WERI-Rb-1 (cell line): ENCODE measurements around the gene ANGPTL2.

ENCODE experiments used
- DNase-seq: peaks from one replicate; pipeline ENCODE4 v3.0.0-alpha.2; 2020
- H3K27ac ChIP-seq: fragments of 250-450 bp; sonication (Bioruptor Pico); 2 replicates; pipeline ENCODE4 v1.5.1; 2020; ENCODE audit warnings: mild to moderate bottlenecking, moderate library complexity
- H3K27me3 ChIP-seq: fragments of 250-450 bp; sonication (Bioruptor Pico); 2 replicates; pipeline ENCODE4 v1.5.1; 2021; ENCODE audit warnings: mild to moderate bottlenecking, low read depth, moderate library complexity; ENCODE audit not compliant: insufficient read depth, severe bottlenecking
- H3K36me3 ChIP-seq: fragments of 250-450 bp; sonication (Bioruptor Pico); 2 replicates; pipeline ENCODE4 v1.5.1; 2020; ENCODE audit warnings: mild to moderate bottlenecking, moderate library complexity
- H3K4me3 ChIP-seq: 2 replicates; pipeline ENCODE4 v1.5.1; 2011; ENCODE audit warnings: low read depth, mild to moderate bottlenecking, control low read depth, low read length
- H3K9me3 ChIP-seq: fragments of 250-450 bp; sonication (Bioruptor Pico); 2 replicates; pipeline ENCODE4 v1.5.1; 2021; ENCODE audit warnings: mild to moderate bottlenecking, moderate library complexity; ENCODE audit not compliant: severe bottlenecking
- TF ChIP-seq, protein P1 (sequence below): IDR thresholded peaks from 2 replicates; pipeline ENCODE4 v1.5.1; 2011; ENCODE audit warnings: low read depth, mild to moderate bottlenecking, control low read depth, inconsistent platforms, low read length

ANGPTL2 gene

DNA sequence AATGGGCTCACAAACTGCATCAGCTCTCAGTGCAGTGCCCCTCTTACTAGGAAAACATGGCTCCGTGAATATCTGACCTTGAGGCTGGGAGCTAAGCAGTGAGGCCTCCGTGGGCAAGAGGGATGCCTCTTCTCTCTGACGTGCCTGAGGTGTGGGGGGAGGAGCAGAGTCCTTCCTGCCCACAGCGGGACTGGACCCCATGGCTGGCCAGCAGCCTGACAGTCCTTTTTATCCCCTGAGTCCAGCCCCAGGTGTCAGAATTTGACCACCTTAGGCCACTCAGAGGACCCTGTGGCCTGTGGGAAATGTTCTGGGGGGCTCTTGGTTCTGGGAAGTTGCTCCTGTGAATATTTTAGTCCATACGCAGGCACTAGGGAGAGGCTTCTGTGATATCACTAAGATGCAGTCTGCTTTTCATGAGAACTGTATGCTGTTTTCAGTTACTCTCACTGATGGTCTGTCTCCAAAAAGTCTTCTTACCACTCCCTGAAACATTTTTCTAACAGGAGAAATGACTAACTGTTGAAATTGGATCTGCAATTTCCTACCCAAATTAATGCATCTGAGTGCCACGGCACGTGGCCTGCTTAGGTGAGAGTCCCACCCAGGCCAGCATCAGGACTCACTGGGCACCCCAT is 23.4 kb downstream of the ANGPTL2 start:
- TF ChIP-seq, protein P1, sequence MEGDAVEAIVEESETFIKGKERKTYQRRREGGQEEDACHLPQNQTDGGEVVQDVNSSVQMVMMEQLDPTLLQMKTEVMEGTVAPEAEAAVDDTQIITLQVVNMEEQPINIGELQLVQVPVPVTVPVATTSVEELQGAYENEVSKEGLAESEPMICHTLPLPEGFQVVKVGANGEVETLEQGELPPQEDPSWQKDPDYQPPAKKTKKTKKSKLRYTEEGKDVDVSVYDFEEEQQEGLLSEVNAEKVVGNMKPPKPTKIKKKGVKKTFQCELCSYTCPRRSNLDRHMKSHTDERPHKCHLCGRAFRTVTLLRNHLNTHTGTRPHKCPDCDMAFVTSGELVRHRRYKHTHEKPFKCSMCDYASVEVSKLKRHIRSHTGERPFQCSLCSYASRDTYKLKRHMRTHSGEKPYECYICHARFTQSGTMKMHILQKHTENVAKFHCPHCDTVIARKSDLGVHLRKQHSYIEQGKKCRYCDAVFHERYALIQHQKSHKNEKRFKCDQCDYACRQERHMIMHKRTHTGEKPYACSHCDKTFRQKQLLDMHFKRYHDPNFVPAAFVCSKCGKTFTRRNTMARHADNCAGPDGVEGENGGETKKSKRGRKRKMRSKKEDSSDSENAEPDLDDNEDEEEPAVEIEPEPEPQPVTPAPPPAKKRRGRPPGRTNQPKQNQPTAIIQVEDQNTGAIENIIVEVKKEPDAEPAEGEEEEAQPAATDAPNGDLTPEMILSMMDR, result no peak
- Histone ChIP-seq H3K27me3 (no peaks in the 10 kb centered on the region), H3K27ac (no peak overlapping the region), H3K36me3 (no peaks in the 10 kb centered on the region; the same call in 1 of the 2 replicates), H3K4me3 (no peak overlapping the region), H3K9me3 (no peaks in the 10 kb centered on the region)
- no peak for DNase-seq

DNA sequence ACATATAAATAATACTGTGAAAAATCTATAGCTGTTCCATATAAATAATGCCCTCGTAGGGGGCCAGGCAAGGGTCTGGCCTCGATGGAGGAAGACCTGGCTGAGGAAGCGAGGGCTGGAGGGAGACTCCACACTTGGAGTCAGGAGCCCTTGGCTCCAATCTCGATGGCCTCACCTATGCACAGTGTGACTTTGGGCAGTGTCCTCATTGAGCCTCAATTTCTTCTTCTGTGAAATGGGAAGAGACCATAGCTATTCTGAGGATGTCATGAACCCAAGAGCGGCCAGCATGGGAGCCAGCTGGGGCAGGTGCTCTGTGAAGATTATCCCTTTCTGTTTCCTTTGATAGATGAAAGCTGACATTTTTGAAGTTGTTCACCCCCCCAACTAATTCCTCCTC is 24.8 kb downstream of the ANGPTL2 start:
- TF ChIP-seq, protein P1, result no peak
- H3K36me3 ChIP-seq, result no peaks in the 10 kb centered on the region; the same call in 1 of the 2 replicates
- no peak overlapping the region for H3K27ac ChIP-seq
- no peaks in the 10 kb centered on the region for H3K27me3 ChIP-seq
- no peak overlapping the region for H3K4me3 ChIP-seq
- no peaks in the 10 kb centered on the region for H3K9me3 ChIP-seq
- no peak for DNase-seq

GRCh38 chr9:127096208-127096607 is 26.2 kb downstream of the ANGPTL2 start:
- no peak for DNase-seq
- H3K36me3 ChIP-seq, result no peaks in the 10 kb centered on the region; the same call in 1 of the 2 replicates
- TF ChIP-seq, protein P1, result no peak
- no peak overlapping the region for H3K4me3 ChIP-seq
- no peaks in the 10 kb centered on the region for H3K9me3 ChIP-seq
- H3K27me3 ChIP-seq, result no peaks in the 10 kb centered on the region
- H3K27ac ChIP-seq, result no peak overlapping the region

- Histone ChIP-seq H3K9me3 (no peaks in the 10 kb centered on the region), H3K36me3 (no peaks in the 10 kb centered on the region; the same call in 1 of the 2 replicates), H3K27me3 (no peaks in the 10 kb centered on the region), H3K4me3 (no peak overlapping the region), H3K27ac (no peak overlapping the region)
- TF ChIP-seq, protein P1, result no peak
- DNase-seq, result no peak
Measured at GRCh38 chr9:127095411-127095810, 27.0 kb downstream of the ANGPTL2 start.

- Histone ChIP-seq H3K36me3 (no peaks in the 10 kb centered on the region; the same call in 1 of the 2 replicates), H3K27ac (no peak overlapping the region), H3K9me3 (no peaks in the 10 kb centered on the region), H3K4me3 (no peak overlapping the region), H3K27me3 (no peaks in the 10 kb centered on the region)
- TF ChIP-seq, protein P1, result 0 out of 2 replicates have a peak, but pooled peaks have one; percentile 13
- no peak for DNase-seq
Measured at GRCh38 chr9:127093319-127094020, 29.0 kb downstream of the ANGPTL2 start.
